Measurements from ENCODE around the gene ITGB7.

Gene ITGB7

DNA sequence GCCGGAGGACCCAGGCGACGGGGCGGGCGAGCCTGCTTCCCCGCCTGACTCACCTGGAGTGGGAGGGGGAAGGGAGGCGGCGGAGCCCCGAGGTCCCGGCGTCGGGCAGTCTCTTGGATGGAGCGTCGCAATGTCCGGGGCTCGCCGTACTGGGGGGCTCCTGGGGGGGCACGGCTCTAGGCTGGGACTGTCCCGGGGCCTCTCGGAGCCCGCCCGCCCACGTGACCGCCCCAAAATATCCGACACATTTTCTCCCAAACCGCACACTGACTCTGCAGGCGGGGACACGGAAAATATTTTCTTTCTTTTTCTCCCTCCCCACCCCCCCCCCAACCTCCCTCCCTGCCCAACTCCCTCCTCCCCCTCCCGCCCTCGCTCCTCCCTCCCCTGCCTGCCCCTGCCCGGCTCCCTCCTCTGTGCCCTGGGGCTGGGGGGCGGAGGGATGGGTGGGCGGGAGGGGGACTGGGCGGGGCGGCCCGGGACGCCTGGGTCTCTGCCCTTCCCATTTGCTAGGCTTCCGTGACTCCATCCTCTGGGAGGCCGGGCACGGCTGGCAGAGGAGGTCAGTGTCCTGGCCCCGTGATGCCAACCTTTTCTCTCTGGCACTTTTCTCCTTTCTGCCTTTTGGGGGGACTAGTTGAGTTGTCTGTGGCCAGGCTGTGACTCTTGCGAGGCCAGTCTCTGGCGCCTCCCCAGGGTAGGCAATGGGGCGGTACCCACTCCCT is 25.0 kb upstream of the ITGB7 start, which contains the start of gene RARG:
TSS of gene RARG (minus strand) at position 289 of the 725 bp plus-strand sequence. CDS start 4,664 bp downstream, outside the sequence.
- in situ Hi-C loops (cut with HindIII; ENCODE audit: low sequenced_read_pairs) = no loop called here

DNA sequence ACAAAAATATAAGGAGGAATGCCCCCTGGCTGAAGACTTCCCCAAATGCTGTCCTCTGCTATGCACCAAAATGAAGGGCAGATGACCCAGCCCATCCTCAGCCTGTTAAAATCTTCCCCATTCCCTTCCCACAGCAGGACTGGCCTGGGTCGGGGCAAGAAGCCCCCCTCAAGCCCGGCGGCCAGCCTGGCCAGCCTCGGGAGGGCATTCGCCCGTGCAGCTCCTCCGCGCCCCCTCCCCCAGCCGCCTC is 24.5 kb upstream of the ITGB7 start:
- in situ Hi-C loops (cut with HindIII; ENCODE audit: low sequenced_read_pairs) = no loop called here

DNA sequence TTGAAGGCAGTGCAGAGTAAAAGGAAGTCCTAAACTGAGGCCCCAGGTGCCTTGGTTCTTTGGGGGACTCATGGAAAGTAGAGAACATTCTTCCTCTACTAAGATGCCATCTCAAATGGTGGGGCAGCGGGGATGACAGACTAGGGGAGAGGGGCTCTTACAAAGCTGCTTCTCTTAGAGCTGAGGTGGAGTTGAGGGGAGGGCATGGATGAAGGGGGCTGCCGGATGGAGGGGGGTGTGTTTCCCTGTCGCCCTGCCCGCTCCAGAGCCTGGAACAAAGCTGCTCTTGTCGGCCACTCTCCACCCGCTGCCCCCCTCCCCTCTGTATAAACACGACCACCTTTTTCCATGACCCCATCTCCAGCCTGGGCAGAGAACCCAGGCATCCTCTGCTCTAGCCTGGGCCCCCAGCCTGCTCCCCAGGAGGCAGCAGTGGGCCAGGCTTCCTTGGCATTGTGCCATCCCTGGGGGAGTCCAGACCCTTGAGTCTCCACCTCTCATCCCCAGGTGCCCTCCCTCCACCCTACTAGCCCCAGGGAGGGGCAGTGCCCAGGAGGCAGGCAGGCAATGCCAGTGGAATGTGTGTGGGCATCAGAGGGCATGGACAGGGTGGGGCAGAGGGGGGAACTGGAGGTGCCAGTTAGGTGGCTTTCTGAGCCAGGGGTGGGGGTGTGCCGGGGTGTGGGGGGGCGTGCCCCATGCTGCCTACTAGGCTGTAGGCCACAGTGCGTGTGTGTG is 23.2 kb upstream of the ITGB7 start:
- in situ Hi-C loops (cut with HindIII; ENCODE audit: low sequenced_read_pairs) = no loop called here

DNA sequence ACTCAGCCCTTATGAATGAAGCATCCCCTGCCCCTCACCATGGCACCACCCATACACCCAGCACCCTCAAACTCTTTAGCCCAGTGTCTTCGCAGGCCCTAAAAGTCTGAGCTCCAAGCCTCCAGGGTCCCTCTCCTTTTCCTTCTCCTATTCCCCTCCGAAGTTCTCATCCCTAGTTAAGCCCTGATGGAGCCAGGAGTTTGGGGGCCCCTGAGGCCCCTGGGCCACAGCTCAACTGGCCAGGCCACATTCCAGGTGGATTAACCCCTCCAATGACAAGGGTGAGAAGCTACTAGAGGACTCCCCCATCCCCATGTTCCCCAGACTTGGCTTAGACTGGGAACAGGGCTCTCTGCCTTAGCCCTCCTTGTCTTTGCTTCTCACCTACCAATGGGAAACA is 22.4 kb upstream of the ITGB7 start:
- in situ Hi-C loops (cut with HindIII; ENCODE audit: low sequenced_read_pairs) = no loop called here

DNA sequence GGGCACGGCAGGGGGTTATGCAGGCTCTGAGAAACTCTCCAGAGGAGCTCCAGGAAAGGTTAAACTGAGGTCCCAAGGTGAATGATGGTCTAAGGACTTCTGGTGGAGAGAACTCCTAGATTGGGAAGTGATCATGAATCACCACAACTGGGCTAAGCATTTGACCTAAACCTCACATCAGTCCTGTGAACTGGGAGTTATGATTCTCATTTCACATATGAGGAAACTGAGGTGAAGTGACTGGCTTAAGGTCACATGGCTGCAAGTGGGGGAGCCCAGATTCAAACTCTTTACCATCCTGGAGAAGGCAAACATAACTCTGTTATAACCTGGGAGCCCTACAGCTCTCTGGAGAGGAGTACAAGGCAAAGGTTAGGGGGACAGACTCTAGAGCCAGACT is 20.8 kb upstream of the ITGB7 start:
- in situ Hi-C loops (cut with HindIII; ENCODE audit: low sequenced_read_pairs) = no loop called here

DNA sequence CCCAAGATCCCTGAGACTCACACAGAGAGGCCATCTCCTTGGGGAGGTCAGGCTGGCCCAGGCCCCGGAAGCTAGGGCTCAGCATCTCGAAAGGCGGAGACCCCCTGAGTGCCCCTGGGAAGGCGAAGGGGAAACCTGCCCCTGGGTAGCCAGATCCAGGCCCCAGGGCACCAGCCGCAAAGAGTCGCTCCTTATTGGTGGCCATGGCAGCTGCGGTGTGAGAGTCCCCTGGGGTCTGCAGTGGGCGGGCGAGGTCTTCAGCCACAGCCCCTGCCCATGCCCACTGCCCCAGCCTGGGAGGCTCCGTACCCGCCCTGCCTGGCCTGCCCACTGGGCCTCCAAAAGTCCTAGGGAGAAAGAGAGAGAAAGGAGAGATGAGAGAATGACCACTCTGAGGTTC is 20.3 kb upstream of the ITGB7 start:
- in situ Hi-C loops (cut with HindIII; ENCODE audit: low sequenced_read_pairs) = no loop called here

DNA sequence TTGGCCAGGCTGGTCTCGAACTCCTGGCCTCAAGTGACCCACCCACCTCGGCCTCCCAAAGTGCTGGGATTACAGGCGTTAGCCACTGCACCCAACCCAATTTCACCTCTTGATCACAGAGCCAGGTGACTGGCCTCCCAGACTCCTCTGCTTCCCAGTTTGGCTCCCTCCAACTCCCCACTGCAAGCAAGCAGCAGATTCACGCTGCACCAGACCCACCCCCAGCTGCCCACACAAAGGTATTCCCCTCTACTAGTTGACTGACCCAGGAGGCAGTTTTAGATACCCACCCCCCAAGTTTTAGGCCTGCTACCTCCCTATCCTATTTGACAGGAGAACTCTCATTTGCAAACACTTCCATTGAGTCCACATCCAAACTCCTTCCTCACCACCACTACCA is 19.8 kb upstream of the ITGB7 start:
- in situ Hi-C loops (cut with HindIII; ENCODE audit: low sequenced_read_pairs) = no loop called here

DNA sequence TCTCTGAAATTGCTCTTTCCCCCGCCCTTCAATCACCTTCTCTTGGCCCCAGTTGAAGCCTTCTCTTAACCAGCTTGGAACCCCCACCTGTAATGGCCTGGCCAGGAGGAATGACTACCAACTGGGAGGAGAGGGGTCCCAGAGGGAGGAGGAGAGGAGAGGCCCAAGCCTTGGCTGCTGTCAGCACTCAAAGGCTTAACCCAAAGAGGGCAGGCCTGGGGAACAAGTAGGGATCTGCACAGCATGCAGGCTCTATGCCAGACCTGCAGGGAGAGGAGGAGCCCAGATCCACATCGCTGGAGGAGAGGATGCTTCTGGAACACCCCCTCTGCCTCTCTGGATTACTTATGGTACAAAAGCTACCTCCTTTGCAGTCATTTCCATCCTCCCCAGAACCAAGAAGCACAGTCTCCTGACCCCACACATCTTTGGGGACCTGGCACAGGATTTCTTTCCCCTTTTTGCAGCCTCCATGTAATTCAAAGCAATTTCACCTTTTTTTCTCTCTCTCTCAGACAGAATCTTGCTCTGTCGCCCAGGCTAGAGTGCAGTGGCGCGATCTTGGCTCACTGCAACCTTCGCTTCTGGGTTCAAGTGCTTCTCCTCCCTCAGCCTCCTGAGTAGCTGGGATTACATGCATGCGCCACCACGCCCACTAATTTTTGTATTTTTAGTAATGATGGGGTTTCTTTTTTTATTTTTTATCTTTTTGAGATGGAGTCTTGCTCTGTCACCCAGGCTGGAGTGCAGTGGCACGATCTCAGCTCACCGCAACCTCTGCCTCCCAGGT is 18.8 kb upstream of the ITGB7 start:
- in situ Hi-C loops (cut with HindIII; ENCODE audit: low sequenced_read_pairs) = no loop called here

DNA sequence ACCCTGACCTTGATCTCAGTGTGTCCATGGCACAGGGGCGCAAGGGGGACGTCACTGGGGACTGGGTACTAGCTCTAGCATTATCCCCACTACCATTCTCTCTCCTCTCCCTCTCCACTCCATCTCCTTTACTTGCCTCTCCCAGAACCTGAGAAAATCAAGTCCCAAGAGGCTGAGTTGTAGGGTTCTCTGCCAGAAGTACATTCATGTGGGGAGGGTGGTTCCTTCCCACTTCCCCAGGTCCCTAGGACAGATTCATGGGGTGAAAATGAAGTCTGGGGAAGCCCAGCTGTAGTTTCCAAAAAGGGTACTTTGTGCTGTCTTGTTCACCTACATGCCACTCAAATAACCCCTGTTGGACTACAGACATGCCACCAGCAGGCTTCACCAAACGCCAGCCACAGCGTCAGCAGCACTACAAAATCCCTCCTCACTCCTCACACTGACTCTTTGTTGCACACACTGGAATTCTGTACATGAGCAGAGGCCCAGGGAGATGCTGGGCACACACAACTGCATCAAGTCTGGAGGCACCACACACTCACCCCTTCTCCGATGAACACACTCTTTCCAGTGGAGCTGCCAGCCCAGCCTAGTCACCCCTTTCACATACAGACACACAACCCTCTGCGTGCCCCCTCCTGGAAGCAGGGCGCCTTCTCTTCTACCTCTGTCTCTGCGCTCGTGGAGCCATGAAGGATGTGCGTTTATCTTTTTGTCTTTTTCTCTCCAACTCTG is 18.0 kb upstream of the ITGB7 start:
- in situ Hi-C loops (cut with HindIII; ENCODE audit: low sequenced_read_pairs) = no loop called here

DNA sequence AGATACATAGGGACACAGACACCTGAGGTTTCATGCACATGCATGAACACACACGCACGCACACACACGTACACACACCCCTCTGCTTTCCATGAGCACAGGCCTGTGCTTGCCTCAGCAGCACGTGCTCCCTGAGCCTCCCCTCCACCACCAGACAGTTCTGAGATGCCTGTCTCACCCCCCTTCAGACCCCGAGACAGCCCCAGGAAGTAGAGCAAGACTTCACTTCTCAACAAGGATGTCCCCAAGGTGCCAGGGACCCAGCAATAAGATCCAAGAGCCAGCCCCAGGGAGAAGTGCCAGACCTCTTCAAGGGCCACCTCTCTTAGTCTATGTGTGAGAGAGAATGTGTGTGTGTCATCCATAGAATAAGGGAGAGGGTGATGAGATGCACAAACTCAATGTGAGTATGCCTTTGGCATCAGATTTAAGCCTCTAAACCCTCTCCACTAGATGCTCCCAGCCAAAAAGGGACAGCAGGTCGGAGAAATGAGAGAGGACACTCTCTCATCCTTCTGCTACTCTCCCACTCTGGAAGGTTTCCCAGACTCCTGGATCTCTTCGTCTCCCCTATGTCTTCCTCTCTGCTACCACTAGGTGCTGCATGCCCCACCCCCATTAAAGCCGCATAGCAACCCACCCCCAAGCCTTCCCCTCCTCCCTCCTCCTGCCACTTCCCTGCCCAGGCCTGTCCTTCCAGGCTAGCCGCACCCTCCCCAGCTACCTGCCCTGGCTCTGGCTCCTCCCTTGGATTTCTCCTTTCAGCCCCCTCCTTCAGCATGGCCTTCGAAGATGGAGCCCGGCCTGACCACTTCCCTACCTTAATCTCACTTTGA is 17.2 kb upstream of the ITGB7 start:
- in situ Hi-C loops (cut with HindIII; ENCODE audit: low sequenced_read_pairs) = no loop called here

DNA sequence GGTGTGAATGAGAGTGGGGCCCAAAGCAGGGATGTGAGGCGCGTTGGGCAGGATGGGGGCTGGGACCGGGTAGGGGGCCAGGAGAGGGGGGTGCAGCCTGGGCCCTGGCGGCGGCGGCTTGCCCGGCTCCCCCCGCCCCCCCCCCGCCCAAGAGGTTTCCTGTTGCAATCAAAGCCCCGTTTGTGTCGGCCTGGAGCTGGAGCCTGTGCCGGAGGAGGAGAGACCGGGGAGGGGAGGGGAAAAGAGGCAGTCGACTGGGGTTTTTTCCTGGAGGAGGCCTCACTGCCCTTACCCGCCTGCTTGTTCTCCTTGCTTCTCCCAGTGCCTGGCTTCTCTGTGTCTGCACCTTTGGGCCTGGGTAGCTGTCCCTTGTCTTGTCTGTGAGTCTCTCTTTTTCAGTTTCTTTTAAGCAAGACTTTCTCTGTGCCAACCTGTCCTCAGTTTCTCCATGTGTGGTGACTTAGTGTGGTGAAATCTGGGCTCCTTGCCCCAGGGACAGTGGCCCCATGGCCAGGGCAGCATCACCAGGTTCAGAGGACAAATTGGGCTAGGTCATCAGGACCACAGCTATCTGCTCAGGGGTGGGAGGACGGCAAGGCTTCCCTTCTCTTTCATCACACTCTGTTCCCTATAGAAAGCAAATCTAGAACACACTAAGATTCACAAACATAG is 16.5 kb upstream of the ITGB7 start:
- in situ Hi-C loops (cut with HindIII; ENCODE audit: low sequenced_read_pairs) = no loop called here

DNA sequence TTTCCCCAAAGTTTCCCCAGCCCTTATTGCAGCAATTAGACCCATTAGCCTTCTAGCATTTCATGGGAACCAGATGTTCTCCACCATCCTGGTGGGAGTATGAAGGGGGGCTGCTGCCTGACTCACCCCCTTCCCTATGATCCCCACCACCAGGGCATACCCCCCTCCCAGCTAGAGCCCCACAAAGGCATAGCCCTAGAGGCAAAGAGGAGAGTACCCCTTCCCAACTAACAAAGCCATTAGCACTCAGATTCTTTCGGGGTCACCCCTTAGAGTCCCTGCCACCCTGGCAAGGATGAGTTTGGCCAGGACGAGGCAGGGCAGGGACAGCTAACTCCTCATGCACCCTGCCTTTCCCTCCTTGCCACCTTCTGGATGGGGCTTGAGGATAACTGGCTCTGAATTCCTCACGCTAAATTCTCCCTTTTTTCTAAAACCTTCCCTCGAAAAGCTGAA is 15.8 kb upstream of the ITGB7 start:
- in situ Hi-C loops (cut with HindIII; ENCODE audit: low sequenced_read_pairs) = no loop called here

DNA sequence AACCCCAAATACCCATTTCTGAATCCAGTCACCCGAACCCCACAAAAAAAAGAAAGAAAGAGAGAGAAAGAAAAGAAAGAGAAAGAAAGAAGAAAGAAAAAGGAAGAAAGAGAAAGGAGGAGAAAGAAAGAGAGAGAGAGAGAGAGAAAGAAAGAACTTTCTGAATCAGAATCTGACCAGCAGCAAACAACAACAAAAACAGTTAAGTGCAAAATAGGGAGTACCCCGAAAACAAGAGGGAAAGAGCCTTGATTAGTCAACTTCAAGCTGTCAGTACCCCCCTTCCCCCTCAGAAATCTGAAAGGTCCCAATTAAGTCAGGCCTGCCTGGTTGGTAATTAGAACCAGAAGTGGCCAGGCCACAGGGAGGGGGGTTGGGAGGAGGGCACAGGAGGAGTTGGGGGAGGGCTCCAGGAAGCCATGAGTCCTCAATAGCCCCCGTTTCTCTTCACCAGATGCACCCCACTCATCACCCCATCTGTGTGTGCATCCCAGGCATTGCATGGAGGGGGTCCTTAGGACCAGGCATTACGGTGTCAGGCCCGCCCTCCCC is 15.2 kb upstream of the ITGB7 start:
- in situ Hi-C loops (cut with HindIII; ENCODE audit: low sequenced_read_pairs) = no loop called here

DNA sequence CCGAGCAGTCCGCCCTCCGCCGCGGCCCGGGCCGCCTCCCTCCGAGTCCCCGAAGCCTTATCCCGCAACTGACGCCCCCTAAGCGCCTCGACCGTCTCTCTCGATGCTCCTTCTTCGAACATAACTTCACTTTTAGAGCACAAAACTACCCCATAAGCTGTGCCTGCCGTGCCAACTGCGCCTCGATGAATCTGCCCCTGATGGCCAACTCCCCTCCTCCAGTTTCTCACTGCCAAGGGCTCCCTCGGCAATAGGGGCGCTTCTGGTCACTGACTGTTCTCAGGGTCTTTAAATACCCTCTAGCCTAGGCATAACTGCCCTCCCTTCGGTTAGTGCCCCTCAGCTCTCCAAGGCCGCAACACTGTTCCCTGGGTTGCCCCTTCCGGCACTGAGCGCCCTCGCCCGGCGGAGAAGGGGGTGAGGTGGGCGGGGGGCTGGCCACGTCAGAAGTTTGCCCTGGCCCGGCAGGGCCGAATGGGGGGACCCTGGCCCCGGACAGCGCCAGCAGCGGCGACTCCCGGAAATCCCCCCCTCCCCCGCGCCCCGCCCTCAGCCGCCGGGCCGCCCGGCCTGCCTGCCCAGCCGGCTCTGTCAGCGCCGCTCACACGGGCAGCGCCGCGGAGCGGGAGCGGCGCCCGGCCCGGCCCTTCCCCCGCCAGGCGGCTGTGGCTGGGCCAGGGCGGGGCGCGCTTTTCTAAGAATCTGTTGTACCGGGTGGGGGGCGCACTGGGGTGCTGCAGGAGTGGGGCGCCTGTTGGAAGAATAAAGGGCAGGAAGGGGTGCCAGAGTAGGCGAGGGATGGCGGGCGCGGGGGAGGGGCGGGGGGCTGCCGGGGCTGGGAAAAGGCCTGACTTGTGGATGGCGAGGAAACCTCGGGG is 14.4 kb upstream of the ITGB7 start:
- in situ Hi-C loops (cut with HindIII; ENCODE audit: low sequenced_read_pairs) = no loop called here

DNA sequence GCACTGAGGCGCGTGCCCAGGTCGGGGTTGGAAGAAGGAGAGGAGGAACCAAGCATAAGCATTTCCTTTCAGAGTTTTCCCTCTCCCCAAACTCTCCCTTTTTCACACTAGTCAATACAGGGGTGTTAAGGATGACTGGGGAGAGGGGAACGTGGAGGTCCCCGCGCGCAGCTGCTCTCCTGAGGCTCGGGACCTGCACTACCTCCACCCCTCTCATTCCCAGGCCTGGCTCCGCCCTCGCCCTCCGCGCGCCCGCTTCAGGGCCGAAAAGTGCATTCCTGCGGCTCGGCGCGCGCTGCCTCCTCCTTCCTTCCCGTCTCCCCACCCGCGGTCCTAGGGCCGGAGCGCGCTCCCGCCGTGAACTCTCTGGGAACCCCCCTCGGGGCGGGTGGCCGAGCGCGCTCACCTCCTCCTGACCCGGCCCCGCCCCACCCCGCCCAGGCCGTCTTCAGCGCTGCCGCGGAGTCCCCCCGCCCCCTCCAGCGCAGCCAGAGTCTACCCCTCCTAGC is 13.7 kb upstream of the ITGB7 start:
- in situ Hi-C loops (cut with HindIII; ENCODE audit: low sequenced_read_pairs) = no loop called here

DNA sequence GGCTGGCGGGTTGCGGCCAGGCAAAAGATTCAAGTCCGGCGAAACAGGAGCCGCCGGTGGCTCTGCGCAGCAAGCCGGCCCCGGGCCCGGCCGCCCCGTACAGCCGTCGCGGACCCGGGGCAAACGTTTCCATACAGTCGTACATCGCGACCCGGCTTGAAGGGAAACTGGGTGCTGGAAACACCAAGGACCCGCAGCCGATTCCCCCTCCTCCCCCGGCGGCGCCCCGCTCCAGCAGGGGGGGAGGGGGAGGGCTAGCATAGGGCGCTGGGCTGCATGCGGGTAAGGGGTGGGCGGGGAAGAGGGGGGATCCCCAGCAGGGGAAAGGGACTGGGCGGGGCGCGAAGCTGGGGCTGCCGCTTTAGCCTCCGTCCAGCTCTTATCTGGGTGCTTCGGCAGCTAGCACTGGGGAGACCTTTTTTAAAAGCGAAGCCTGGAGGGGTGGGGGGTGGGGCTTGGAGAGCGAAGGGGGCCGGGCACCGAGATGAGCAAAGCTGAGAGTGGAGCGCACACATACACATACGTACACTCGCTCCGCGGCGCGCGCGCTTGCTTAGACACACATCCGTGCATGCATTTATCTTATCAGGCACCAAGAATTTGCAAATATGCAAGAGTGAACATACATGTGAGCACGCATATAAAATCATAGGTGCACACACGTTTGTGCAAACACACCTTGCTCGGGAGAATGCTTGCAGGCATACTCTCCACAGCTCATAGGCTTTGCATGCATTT is 13.1 kb upstream of the ITGB7 start:
- in situ Hi-C loops (cut with HindIII; ENCODE audit: low sequenced_read_pairs) = loop anchor here (10.0 kb wide), 1 partner anchor 105 kb away; the partner anchor contains the start of gene AAAS

DNA sequence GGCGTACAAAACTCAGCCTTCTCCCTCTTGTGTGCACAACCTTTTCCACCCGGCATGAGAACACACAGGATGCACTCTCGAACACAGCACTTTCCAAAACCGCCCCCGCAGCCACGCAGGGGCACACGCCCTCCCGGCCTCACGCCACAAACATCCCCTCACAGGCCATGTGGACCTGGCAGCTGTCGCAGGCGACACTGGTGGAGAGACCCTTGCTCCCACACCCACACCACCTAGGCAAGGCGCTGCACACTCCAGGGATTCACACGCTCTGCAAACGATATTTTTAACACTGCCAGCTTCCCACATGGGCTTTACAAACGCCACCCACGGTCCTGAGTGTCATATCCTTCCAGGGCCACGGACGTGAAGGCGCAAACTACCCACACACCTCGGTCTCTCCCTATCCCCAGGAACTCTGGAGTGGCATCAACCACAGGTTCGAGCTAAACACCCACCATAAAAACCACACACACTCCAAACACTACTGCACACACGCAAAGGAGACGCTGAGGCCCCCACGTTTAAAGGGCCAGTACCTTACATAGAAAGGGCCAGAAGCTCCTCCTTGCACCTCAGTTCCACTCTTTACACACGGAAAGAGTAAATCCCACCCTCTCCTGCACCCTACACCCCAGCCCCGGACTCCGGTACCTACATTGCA is 12.4 kb upstream of the ITGB7 start:
- in situ Hi-C loops (cut with HindIII; ENCODE audit: low sequenced_read_pairs) = loop anchor here (10.0 kb wide), 1 partner anchor 105 kb away; the partner anchor contains the start of gene AAAS
